ENCODE measurements around the gene SYNGR3. TPM values are rescaled to one million over a fixed set of nuclear protein-coding genes. Genes with fewer than 3 reads are reported as not detected.

The SYNGR3 gene
- total RNA-seq (under 1 TPM; 0.31 to 0.32 TPM), polyA plus RNA-seq (ENCODE audit: insufficient read length in 6 of 6) (under 1 TPM; 0.21 to 0.93 (median 0.42) TPM)
- long read RNA-seq, donor 1 = 0 reads
- long read RNA-seq, donor 2 = 0 reads
- long read RNA-seq, donor 3 = 0 reads
- long read RNA-seq, donor 4 = 0 reads
- long read RNA-seq, donor 5, partial matches to known transcripts = 0 of 1 reads
- long read RNA-seq, donor 5, other reads (novel, unspliced or antisense) = 0 of 1 reads
- long read RNA-seq, donor 6 = 0 reads
- long read RNA-seq, donor 7 = 0 reads
- long read RNA-seq, donor 8 = 0 reads
- long read RNA-seq, donor 9 = 0 reads
- long read RNA-seq, donor 10 = 0 reads
- long read RNA-seq, donor 11 = 0 reads
- long read RNA-seq, donor 12 = 0 reads

GRCh38 chr16:1989209-1990100 is at the start of gene SYNGR3:
Gene SYNGR3 (plus strand): TSS chr16:1989970. CDS start chr16:1990103, 133 bp downstream.
- H3K27me3 ChIP-seq = peaks cover 29 to 41% of the 10 kb centered on the region in 2 donors
- DNase-seq = peak in 1 of 4 donors; percentile 80
- H3K4me3 ChIP-seq = peak within 1 kb of the TSS in 1 of 2 donors; percentile 16
- no peak within 1 kb of the TSS for H3K27ac ChIP-seq
- peaks cover 28 to 52% of the 10 kb centered on the region in 2 donors for H3K4me1 ChIP-seq
- intact Hi-C loops (cut with DNase I) = no loop called here
- TF ChIP-seq, protein P1, sequence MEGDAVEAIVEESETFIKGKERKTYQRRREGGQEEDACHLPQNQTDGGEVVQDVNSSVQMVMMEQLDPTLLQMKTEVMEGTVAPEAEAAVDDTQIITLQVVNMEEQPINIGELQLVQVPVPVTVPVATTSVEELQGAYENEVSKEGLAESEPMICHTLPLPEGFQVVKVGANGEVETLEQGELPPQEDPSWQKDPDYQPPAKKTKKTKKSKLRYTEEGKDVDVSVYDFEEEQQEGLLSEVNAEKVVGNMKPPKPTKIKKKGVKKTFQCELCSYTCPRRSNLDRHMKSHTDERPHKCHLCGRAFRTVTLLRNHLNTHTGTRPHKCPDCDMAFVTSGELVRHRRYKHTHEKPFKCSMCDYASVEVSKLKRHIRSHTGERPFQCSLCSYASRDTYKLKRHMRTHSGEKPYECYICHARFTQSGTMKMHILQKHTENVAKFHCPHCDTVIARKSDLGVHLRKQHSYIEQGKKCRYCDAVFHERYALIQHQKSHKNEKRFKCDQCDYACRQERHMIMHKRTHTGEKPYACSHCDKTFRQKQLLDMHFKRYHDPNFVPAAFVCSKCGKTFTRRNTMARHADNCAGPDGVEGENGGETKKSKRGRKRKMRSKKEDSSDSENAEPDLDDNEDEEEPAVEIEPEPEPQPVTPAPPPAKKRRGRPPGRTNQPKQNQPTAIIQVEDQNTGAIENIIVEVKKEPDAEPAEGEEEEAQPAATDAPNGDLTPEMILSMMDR (IDR thresholded peaks at IDR 0.05) = no peak
- peaks cover 0 to 24% of the 10 kb centered on the region in 2 donors for H3K36me3 ChIP-seq
- peaks cover 0 to 5% of the 10 kb centered on the region in 2 donors for H3K9me3 ChIP-seq
- ATAC-seq = no peak

GRCh38 chr16:1940273-1941161 is 49.3 kb upstream of the SYNGR3 start:
- DNase-seq (no peak), ATAC-seq (no peak)
- TF ChIP-seq, protein P1 (IDR thresholded peaks at IDR 0.05) = no peak
- intact Hi-C loops (cut with DNase I) = no loop called here
- Histone ChIP-seq H3K4me1 (peaks cover 6 to 65% of the 10 kb centered on the region in 2 donors), H3K9me3 (no peaks in the 10 kb centered on the region), H3K4me3 (peak overlapping the region in 1 of 2 donors; percentile 72), H3K36me3 (peaks cover 0 to 51% of the 10 kb centered on the region in 2 donors), H3K27ac (peak overlapping the region in 1 of 2 donors; percentile 93), H3K27me3 (no peaks in the 10 kb centered on the region)

DNA sequence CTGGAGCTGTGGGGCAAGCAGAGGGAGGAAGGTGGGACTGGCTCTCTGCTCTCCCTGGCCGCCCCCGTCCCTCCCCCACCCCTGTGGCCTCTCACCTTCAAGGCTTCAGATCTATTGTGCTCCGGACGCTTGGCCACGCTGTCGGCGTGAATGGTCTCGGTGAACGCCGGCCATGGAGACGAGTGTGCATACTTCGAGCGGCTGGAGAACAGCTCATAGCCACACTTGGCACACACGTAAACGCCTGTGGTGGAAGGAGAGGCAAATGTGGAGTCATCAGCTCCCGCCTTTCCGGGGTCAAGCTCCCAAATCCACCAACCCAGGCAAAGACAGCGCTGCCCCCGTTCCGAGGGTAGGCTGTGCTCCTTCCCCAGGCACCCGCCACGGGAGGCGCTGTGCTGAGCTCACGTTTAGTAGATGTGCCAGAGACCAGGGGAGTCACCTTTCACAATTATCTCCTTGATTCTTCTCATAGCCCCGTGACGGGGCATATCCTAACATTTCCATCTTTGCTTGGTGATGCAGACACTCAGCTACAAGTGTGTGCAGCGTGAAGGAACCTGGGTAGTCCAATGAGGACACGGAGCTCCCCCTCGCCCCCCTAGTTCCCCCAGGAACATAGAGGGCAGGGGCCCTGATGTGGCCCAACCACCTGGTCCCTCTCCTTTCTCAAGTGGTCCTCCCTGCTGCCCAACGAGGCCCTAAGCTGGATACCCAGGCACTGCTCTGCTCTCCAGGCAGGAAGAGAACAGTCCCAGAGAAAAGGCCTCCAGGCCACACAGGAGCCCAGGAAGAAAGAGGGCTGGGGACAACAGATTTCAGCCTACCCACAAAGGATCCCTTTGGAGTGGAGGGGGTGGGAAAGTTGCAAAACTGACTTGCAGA is 48.4 kb upstream of the SYNGR3 start:
- H3K36me3 ChIP-seq = peaks cover 0 to 49% of the 10 kb centered on the region in 2 donors
- intact Hi-C loops (cut with DNase I) = no loop called here
- ATAC-seq (no peak), DNase-seq (no peak)
- peak overlapping the region; percentile 62 to 93 for H3K27ac ChIP-seq
- H3K4me3 ChIP-seq = peak overlapping the region in 1 of 2 donors; percentile 72
- TF ChIP-seq, protein P1 (IDR thresholded peaks at IDR 0.05) = no peak
- peaks cover 6 to 62% of the 10 kb centered on the region in 2 donors for H3K4me1 ChIP-seq
- no peaks in the 10 kb centered on the region for H3K9me3 ChIP-seq
- no peaks in the 10 kb centered on the region for H3K27me3 ChIP-seq

GRCh38 chr16:1942047-1942809 is 47.5 kb upstream of the SYNGR3 start:
- peak; percentile 4 for ATAC-seq
- intact Hi-C loops (cut with DNase I) = no loop called here
- H3K27ac ChIP-seq = peak overlapping the region; percentile 62 to 93
- H3K4me1 ChIP-seq = peaks cover 6 to 61% of the 10 kb centered on the region in 2 donors
- H3K27me3 ChIP-seq = no peaks in the 10 kb centered on the region
- H3K9me3 ChIP-seq = no peaks in the 10 kb centered on the region
- H3K36me3 ChIP-seq = peaks cover 0 to 41% of the 10 kb centered on the region in 2 donors
- H3K4me3 ChIP-seq = peak overlapping the region; percentile 70 to 72
- TF ChIP-seq, protein P1 (IDR thresholded peaks at IDR 0.05) = no peak
- peak in 1 of 4 donors; percentile 72 for DNase-seq

Data from left lung (tissue), 14 donors.